Measurements from ENCODE around the gene NXT2. TPM values are rescaled to one million over a fixed set of nuclear protein-coding genes. Genes with fewer than 3 reads are reported as not detected.

NXT2 gene
- polyA plus RNA-seq, 1 donor = 5.8 TPM

Other genes with a start within 250 kb of the NXT2 start
- not detected for gene GUCY2F, start 54.8 kb upstream of the NXT2 start, polyA plus RNA-seq (ENCODE audit: insufficient read length)
- gene KCNE5, start 88.3 kb downstream of the NXT2 start, polyA plus RNA-seq (ENCODE audit: insufficient read length) = 61.0 TPM
- 20.7 TPM for gene ACSL4, start 196.4 kb downstream of the NXT2 start, polyA plus RNA-seq (ENCODE audit: insufficient read length)

Measured in forelimb muscle (tissue), 1 donor.